Coronary artery (tissue), 2 donors: ENCODE measurements around the gene ZDHHC6.

Source experiments
- DNase-seq: peaks from one replicate; pipeline ENCODE4 v3.0.0-alpha.2; 2017; ENCODE audit warnings: low spot score
- H3K27ac ChIP-seq, 2 donors: fragments of 200-600 bp; sonication (generic); one replicate each; pipeline ENCODE4 v1.5.1; 2016 to 2019
- H3K4me3 ChIP-seq: fragments of 200-600 bp; sonication (generic); 2 replicates; pipeline ENCODE4 v1.5.1; 2016; ENCODE audit warnings: mild to moderate bottlenecking, moderate library complexity
- TF ChIP-seq, protein P1 (sequence below): fragments of 200-600 bp; sonication (generic); IDR thresholded peaks from one replicate; pipeline ENCODE4 v1.5.1; 2019; ENCODE audit warnings: antibody characterized with exemption

The ZDHHC6 gene

GRCh38 chr10:112446055-112446854 lies 459 bp downstream of the ZDHHC6 start:
- Histone ChIP-seq H3K27ac (peak overlapping the region; percentile 57 to 87), H3K4me3 (peak overlapping the region; percentile 87)
- TF ChIP-seq, protein P1, sequence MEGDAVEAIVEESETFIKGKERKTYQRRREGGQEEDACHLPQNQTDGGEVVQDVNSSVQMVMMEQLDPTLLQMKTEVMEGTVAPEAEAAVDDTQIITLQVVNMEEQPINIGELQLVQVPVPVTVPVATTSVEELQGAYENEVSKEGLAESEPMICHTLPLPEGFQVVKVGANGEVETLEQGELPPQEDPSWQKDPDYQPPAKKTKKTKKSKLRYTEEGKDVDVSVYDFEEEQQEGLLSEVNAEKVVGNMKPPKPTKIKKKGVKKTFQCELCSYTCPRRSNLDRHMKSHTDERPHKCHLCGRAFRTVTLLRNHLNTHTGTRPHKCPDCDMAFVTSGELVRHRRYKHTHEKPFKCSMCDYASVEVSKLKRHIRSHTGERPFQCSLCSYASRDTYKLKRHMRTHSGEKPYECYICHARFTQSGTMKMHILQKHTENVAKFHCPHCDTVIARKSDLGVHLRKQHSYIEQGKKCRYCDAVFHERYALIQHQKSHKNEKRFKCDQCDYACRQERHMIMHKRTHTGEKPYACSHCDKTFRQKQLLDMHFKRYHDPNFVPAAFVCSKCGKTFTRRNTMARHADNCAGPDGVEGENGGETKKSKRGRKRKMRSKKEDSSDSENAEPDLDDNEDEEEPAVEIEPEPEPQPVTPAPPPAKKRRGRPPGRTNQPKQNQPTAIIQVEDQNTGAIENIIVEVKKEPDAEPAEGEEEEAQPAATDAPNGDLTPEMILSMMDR, result no peak
- DNase-seq, result no peak

DNA sequence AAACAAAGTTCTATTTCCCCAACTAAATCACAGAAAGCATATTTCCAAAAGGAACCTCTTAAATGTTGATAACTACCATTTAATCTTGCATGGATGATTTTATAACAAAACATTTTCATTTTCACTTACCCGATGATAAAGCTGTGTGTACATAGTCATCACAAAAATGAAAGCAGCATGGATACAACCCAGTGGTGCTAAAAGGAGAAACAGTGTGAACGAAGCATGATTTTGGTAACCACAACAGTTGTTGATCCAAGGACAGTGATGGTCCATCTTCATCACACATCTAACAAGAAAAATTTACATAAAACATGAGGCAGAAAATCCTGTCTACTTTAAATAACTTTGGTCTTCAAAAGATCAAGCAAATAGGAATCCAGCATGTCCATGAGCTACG lies 4.7 kb downstream of the ZDHHC6 start:
- Histone ChIP-seq H3K27ac (no peak overlapping the region), H3K4me3 (no peak overlapping the region)
- DNase-seq, result no peak
- TF ChIP-seq, protein P1, result no peak

DNA sequence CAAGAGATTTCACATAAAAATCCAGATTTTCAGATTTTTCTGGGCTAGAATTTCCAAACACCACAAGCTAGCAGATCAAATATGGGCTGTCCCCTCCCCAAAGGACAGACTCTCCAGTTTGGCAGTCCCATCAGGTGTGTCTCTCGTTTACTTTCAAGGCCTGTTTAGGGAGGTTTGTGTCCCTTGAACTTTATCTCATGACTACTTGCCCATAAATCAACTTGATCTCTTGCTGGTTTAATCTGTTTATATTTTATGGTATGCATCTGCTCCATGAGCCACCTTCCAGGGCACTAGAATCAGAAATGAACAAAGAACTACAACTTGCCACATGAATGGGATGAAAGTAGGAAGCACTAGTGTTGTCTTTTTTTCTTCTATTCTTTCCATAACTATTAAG lies 5.2 kb downstream of the ZDHHC6 start:
- DNase-seq, result no peak
- TF ChIP-seq, protein P1, result no peak
- no peak overlapping the region for H3K27ac ChIP-seq
- no peak overlapping the region for H3K4me3 ChIP-seq

DNA sequence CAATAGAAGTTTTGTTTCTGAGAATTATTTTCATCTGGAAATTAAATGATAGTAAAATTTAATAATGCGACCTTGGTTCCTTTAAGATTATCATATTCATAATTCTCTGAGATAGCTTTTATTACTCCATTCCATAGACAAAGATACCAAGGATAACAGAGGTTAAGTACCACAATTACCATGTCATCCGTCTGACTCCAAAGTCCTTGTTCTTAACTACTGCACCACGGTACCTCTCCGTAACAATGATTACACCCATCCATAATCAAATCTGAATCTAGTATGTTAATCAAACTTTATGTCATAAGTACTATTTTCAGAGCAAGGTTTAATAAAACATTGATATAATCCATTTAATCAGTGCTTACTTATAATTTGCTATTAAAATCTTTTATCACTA lies 8.4 kb downstream of the ZDHHC6 start:
- no peak overlapping the region for H3K27ac ChIP-seq
- TF ChIP-seq, protein P1, result no peak
- no peak for DNase-seq
- H3K4me3 ChIP-seq, result no peak overlapping the region

DNA sequence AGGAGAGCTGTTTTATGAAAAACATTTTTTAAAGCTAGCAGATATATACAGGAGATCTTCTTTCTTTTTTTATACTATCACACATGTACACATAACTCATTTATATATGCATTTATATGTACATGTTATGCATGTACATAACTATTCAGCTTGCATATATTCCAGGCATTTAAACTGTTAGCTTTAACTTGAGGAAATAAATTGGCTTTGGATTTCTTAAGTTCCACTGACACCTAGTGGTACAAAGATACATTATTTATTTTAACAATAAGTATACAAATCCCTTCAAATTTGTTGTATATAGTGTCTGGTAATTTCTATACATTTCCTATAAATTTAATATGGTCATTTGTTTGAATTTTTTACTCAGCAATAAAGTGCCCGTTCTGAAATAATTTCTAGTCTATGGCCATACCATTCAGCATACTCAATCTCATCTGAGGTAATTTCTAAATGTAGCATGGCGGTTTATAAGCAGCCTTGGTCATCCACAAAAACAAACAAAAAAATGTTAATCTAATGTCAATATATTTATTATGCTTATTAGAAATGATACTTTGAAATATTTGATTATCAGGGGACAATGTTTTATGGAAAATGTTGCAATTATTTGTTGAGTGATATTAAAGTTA lies 11.6 kb downstream of the ZDHHC6 start:
- TF ChIP-seq, protein P1, result no peak
- no peak overlapping the region for H3K4me3 ChIP-seq
- no peak for DNase-seq

GRCh38 chr10:112433136-112433535 lies 13.6 kb downstream of the ZDHHC6 start:
- Histone ChIP-seq H3K27ac (no peak overlapping the region), H3K4me3 (no peak overlapping the region)
- DNase-seq, result no peak
- TF ChIP-seq, protein P1, result no peak

More for the DNA sequence above, 11.6 kb downstream of the ZDHHC6 start:
- no peak overlapping the region for H3K27ac ChIP-seq
